Psoas muscle (tissue), 8 donors: ENCODE measurements around the gene TP53BP1. TPM values are rescaled to one million over a fixed set of nuclear protein-coding genes. Genes with fewer than 3 reads are reported as not detected.

ENCODE experiments used
- ATAC-seq, 4 donors: fragments of 200-7000 bp; cut with Tn5 transposase; one replicate each; pipeline ENCODE4 v1.9.1; 2020; ENCODE audit warnings: moderate library complexity in 3 of 4, mild to moderate bottlenecking in 2 of 4
- DNase-seq, 2 donors: peaks; one replicate each; pipeline ENCODE4 v3.0.0-alpha.2; 2020
- H3K27ac ChIP-seq: fragments of 200-600 bp; one replicate; pipeline ENCODE4 v1.8.0; 2022
- H3K27me3 ChIP-seq, 3 donors: fragments of 200-600 bp in 1 of 3; one replicate each; pipeline versions ENCODE4 v1.6.1 to v1.8.0; 2013 to 2022; ENCODE audit warnings: low read length in 2 of 3, mild to moderate bottlenecking in 2 of 3, moderate library complexity in 1 of 3; ENCODE audit not compliant: insufficient read depth in 3 of 3
- H3K36me3 ChIP-seq, 2 donors: fragments of 200-600 bp in 1 of 2; one replicate each; pipeline versions ENCODE4 v1.6.1 to v1.8.0; 2013 to 2022; ENCODE audit warnings: low read depth in 1 of 2, mild to moderate bottlenecking in 1 of 2, moderate library complexity in 1 of 2; ENCODE audit not compliant: insufficient read depth in 1 of 2
- H3K4me1 ChIP-seq: fragments of 200-600 bp; one replicate; pipeline ENCODE4 v1.8.0; 2022
- H3K4me3 ChIP-seq: fragments of 200-600 bp; one replicate; pipeline ENCODE4 v1.8.0; 2022; ENCODE audit warnings: mild to moderate bottlenecking
- H3K9me3 ChIP-seq: fragments of 200-600 bp; one replicate; pipeline ENCODE4 v1.8.0; 2022
- CTCF ChIP-seq: fragments of 200-600 bp; IDR thresholded peaks from one replicate; pipeline ENCODE4 v1.8.0; 2022; ENCODE audit warnings: antibody characterized with exemption
- WGBS, 3 donors: extraction: QIAGEN DNeasy Blood & Tissue Kit; methylation state at CpG; one replicate each; pipeline versions ENCODE4 v1.1.6 to v1.1.7; 2013; 5-methylcytosine and 5-hydroxymethylcytosine counted together
- intact Hi-C, 2 donors: fragments of 100-400 bp; cut with DNase I; formaldehyde crosslinking; loops; one replicate each; pipeline versions ENCODE4 v1.11.0 to v1.14.2; 2022
- polyA plus RNA-seq, 3 donors: library from polyadenylated mRNA; stranded (reverse); fragments of 200-250 nt; gene quantifications; one replicate each; pipeline ENCODE4 v1.2.3, GENCODE V29; 2013
- total RNA-seq, 4 donors: library from RNA; stranded (reverse); fragmentation: NEBNext Ultra II Directional in 2 of 4; extraction: Animal tissue kit (Norgen Biotek cat#: 25700) in 2 of 4; gene quantifications; one replicate each; pipeline versions ENCODE4 v1.2.1 to v1.2.4, GENCODE V29; 2021 to 2023
- donor health status: healthy with polysubstance abuse.
- donor health status: DM: no; HTN: no; CAD: no; lungs with moderate emphysema.
- donor health status: Bipolar disorder and iron deficiency.
- donor health status: healthy.
- donor health status: DM: yes; HTN: yes; CAD: no.
- donor health status: DM: no; HTN: no; CAD: no.
- donor health status: DM: no; HTN: no; CAD: no.
- donor health status: DM: yes; HTN: yes; CAD: no.

Gene TP53BP1
- total and polyA plus RNA-seq, 7 donors = 7.4 to 31.3 (median 13.9) TPM

- peak in 3 of 4 donors; percentile 30 to 69 (median 32) for ATAC-seq
- no peak for TF ChIP-seq CTCF
- H3K36me3 ChIP-seq = peaks cover 6 to 76% of the 10 kb centered on the region in 2 donors
- no peaks in the 10 kb centered on the region for H3K9me3 ChIP-seq
- H3K4me1 ChIP-seq = no peaks in the 10 kb centered on the region
- no peaks in the 10 kb centered on the region for H3K27me3 ChIP-seq
- 39 to 48% (median 42%) methylated on average over 10 of the region's 10 CpGs for WGBS, 3 donors
- H3K27ac ChIP-seq = no peak overlapping the region
- no peak for DNase-seq
- intact Hi-C loops = no loop called here
- H3K4me3 ChIP-seq = no peak overlapping the region
These were observed 72.5 kb downstream of the TP53BP1 start for GRCh38 chr15:43420435-43420834.

GRCh38 chr15:43414196-43414595 is 78.8 kb downstream of the TP53BP1 start:
- Histone ChIP-seq H3K27me3 (no peaks in the 10 kb centered on the region), H3K36me3 (peaks cover 14 to 90% of the 10 kb centered on the region in 2 donors), H3K4me1 (no peaks in the 10 kb centered on the region), H3K9me3 (no peaks in the 10 kb centered on the region), H3K4me3 (no peak overlapping the region), H3K27ac (no peak overlapping the region)
- ATAC-seq (no peak), DNase-seq (no peak)
- intact Hi-C loops = no loop called here
- TF ChIP-seq CTCF = no peak

- Histone ChIP-seq H3K4me1 (no peaks in the 10 kb centered on the region), H3K36me3 (peaks cover 19 to 100% of the 10 kb centered on the region in 2 donors), H3K27me3 (no peaks in the 10 kb centered on the region), H3K27ac (no peak overlapping the region), H3K9me3 (no peaks in the 10 kb centered on the region), H3K4me3 (no peak overlapping the region)
- WGBS, 3 donors = 97% methylated on average over 1 of the region's 1 CpG
- ATAC-seq = no peak
- intact Hi-C loops = no loop called here
- DNase-seq = no peak
- no peak for TF ChIP-seq CTCF
These were observed 80.9 kb downstream of the TP53BP1 start for GRCh38 chr15:43412096-43412495.

- Histone ChIP-seq H3K4me3 (no peak overlapping the region), H3K27ac (no peak overlapping the region), H3K4me1 (no peaks in the 10 kb centered on the region), H3K27me3 (no peaks in the 10 kb centered on the region), H3K36me3 (peaks cover 21 to 100% of the 10 kb centered on the region in 2 donors), H3K9me3 (no peaks in the 10 kb centered on the region)
- intact Hi-C loops = no loop called here
- no peak for DNase-seq
- TF ChIP-seq CTCF = no peak
- WGBS, 3 donors = 84 to 88% (median 85%) methylated on average over 5 of the region's 5 CpGs
- no peak for ATAC-seq
These were observed 82.3 kb downstream of the TP53BP1 start for GRCh38 chr15:43410572-43411214.

GRCh38 chr15:43408789-43409188 is 84.2 kb downstream of the TP53BP1 start:
- no peak for TF ChIP-seq CTCF
- DNase-seq (no peak), ATAC-seq (no peak)
- H3K4me3 ChIP-seq = no peak overlapping the region
- H3K27me3 ChIP-seq = no peaks in the 10 kb centered on the region
- peaks cover 21 to 100% of the 10 kb centered on the region in 2 donors for H3K36me3 ChIP-seq
- H3K9me3 ChIP-seq = no peaks in the 10 kb centered on the region
- 81 to 90% (median 86%) methylated on average over 4 of the region's 4 CpGs for WGBS, 3 donors
- no peak overlapping the region for H3K27ac ChIP-seq
- intact Hi-C loops = no loop called here
- H3K4me1 ChIP-seq = no peaks in the 10 kb centered on the region
